ENCODE results near the gene ACIN1. TPM values are rescaled to one million over a fixed set of nuclear protein-coding genes. Genes with fewer than 3 reads are reported as not detected.

The ACIN1 gene
- total RNA-seq, 1 donor from 2014 or later = 137 TPM

GRCh38 chr14:23102801-23103200 lies 7.9 kb upstream of the ACIN1 start:
- H3K36me3 Mint-ChIP-seq (ENCODE audit: low read depth) = peaks cover 5% of the 10 kb centered on the region
- no peaks in the 10 kb centered on the region for H3K9me3 Mint-ChIP-seq (ENCODE audit: low read depth)
- DNase-seq (ENCODE audit: low spot score) = no peak
- H3K4me1 Mint-ChIP-seq (ENCODE audit: low read depth) = peaks cover 9% of the 10 kb centered on the region
- no peaks in the 10 kb centered on the region for H3K27me3 Mint-ChIP-seq (ENCODE audit: low read depth)
- TF ChIP-seq, protein P1, sequence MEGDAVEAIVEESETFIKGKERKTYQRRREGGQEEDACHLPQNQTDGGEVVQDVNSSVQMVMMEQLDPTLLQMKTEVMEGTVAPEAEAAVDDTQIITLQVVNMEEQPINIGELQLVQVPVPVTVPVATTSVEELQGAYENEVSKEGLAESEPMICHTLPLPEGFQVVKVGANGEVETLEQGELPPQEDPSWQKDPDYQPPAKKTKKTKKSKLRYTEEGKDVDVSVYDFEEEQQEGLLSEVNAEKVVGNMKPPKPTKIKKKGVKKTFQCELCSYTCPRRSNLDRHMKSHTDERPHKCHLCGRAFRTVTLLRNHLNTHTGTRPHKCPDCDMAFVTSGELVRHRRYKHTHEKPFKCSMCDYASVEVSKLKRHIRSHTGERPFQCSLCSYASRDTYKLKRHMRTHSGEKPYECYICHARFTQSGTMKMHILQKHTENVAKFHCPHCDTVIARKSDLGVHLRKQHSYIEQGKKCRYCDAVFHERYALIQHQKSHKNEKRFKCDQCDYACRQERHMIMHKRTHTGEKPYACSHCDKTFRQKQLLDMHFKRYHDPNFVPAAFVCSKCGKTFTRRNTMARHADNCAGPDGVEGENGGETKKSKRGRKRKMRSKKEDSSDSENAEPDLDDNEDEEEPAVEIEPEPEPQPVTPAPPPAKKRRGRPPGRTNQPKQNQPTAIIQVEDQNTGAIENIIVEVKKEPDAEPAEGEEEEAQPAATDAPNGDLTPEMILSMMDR (IDR thresholded peaks at IDR 0.05) = no peak
- no peak overlapping the region for H3K4me3 Mint-ChIP-seq (ENCODE audit: unreplicated experiment)
- no peak overlapping the region for H3K27ac Mint-ChIP-seq (ENCODE audit: unreplicated experiment)

- H3K27me3 Mint-ChIP-seq (ENCODE audit: low read depth) = no peaks in the 10 kb centered on the region
- TF ChIP-seq, protein P1 (IDR thresholded peaks at IDR 0.05) = no peak
- H3K9me3 Mint-ChIP-seq (ENCODE audit: low read depth) = no peaks in the 10 kb centered on the region
- no peak for DNase-seq (ENCODE audit: low spot score)
- peaks cover 12% of the 10 kb centered on the region for H3K36me3 Mint-ChIP-seq (ENCODE audit: low read depth)
- peaks cover 16% of the 10 kb centered on the region for H3K4me1 Mint-ChIP-seq (ENCODE audit: low read depth)
- no peak overlapping the region for H3K4me3 Mint-ChIP-seq (ENCODE audit: unreplicated experiment)
- H3K27ac Mint-ChIP-seq (ENCODE audit: unreplicated experiment) = no peak overlapping the region
These were observed 7.2 kb upstream of the ACIN1 start for GRCh38 chr14:23101986-23102625.

GRCh38 chr14:23101213-23101970 lies 6.5 kb upstream of the ACIN1 start:
- H3K27me3 Mint-ChIP-seq (ENCODE audit: low read depth) = no peaks in the 10 kb centered on the region
- no peak overlapping the region for H3K4me3 Mint-ChIP-seq (ENCODE audit: unreplicated experiment)
- peaks cover 23% of the 10 kb centered on the region for H3K4me1 Mint-ChIP-seq (ENCODE audit: low read depth)
- H3K27ac Mint-ChIP-seq (ENCODE audit: unreplicated experiment) = no peak overlapping the region
- no peaks in the 10 kb centered on the region for H3K9me3 Mint-ChIP-seq (ENCODE audit: low read depth)
- TF ChIP-seq, protein P1 (IDR thresholded peaks at IDR 0.05) = no peak
- DNase-seq (ENCODE audit: low spot score) = no peak
- peaks cover 13% of the 10 kb centered on the region for H3K36me3 Mint-ChIP-seq (ENCODE audit: low read depth)

GRCh38 chr14:23099212-23099861 lies 4.4 kb upstream of the ACIN1 start:
- peaks cover 13% of the 10 kb centered on the region for H3K36me3 Mint-ChIP-seq (ENCODE audit: low read depth)
- H3K4me3 Mint-ChIP-seq (ENCODE audit: unreplicated experiment) = no peak overlapping the region
- H3K27me3 Mint-ChIP-seq (ENCODE audit: low read depth) = no peaks in the 10 kb centered on the region
- DNase-seq (ENCODE audit: low spot score) = no peak
- H3K27ac Mint-ChIP-seq (ENCODE audit: unreplicated experiment) = no peak overlapping the region
- TF ChIP-seq, protein P1 (IDR thresholded peaks at IDR 0.05) = no peak
- peaks cover 21% of the 10 kb centered on the region for H3K4me1 Mint-ChIP-seq (ENCODE audit: low read depth)
- H3K9me3 Mint-ChIP-seq (ENCODE audit: low read depth) = no peaks in the 10 kb centered on the region

- Mint-ChIP-seq H3K4me1 (ENCODE audit: low read depth) (peaks cover 30% of the 10 kb centered on the region), H3K27me3 (ENCODE audit: low read depth) (no peaks in the 10 kb centered on the region), H3K27ac (ENCODE audit: unreplicated experiment) (no peak overlapping the region), H3K9me3 (ENCODE audit: low read depth) (no peaks in the 10 kb centered on the region), H3K4me3 (ENCODE audit: unreplicated experiment) (no peak overlapping the region), H3K36me3 (ENCODE audit: low read depth) (peaks cover 13% of the 10 kb centered on the region)
- no peak for DNase-seq (ENCODE audit: low spot score)
- TF ChIP-seq, protein P1 (IDR thresholded peaks at IDR 0.05) = no peak
These were observed 2.9 kb upstream of the ACIN1 start for GRCh38 chr14:23097786-23098185.
